GM06990 (cell line): ENCODE measurements around the gene KCNK10.

Experiments used
- DNase-seq: peaks from one replicate; pipeline ENCODE4 v3.0.0-alpha.2; 2011; ENCODE audit not compliant: insufficient read length; ENCODE audit errors: extremely low read depth
- H3K27me3 ChIP-seq: replicated peaks from 2 replicates; pipeline ENCODE4 v1.6.0; 2011; ENCODE audit warnings: low read length; ENCODE audit not compliant: control insufficient read depth, insufficient read depth
- H3K36me3 ChIP-seq: 2 replicates; pipeline ENCODE4 v1.5.1; 2011; ENCODE audit warnings: low read length; ENCODE audit not compliant: control insufficient read depth, insufficient read depth
- H3K4me3 ChIP-seq: replicated peaks from 2 replicates; pipeline ENCODE4 v1.5.1; 2011; ENCODE audit warnings: low read depth, mild to moderate bottlenecking, control low read depth, low read length
- TF ChIP-seq, protein P1 (sequence below): IDR thresholded peaks from 2 replicates; pipeline ENCODE4 v1.5.1; 2011; ENCODE audit warnings: low read length, control low read depth, mild to moderate bottlenecking, inconsistent platforms; ENCODE audit not compliant: insufficient read depth, poor library complexity, severe bottlenecking

Gene KCNK10

GRCh38 chr14:88204221-88204620 lies 118.8 kb downstream of the KCNK10 start:
- Histone ChIP-seq H3K4me3 (no peak overlapping the region), H3K27me3 (no peaks in the 10 kb centered on the region), H3K36me3 (no peaks in the 10 kb centered on the region)
- TF ChIP-seq, protein P1, sequence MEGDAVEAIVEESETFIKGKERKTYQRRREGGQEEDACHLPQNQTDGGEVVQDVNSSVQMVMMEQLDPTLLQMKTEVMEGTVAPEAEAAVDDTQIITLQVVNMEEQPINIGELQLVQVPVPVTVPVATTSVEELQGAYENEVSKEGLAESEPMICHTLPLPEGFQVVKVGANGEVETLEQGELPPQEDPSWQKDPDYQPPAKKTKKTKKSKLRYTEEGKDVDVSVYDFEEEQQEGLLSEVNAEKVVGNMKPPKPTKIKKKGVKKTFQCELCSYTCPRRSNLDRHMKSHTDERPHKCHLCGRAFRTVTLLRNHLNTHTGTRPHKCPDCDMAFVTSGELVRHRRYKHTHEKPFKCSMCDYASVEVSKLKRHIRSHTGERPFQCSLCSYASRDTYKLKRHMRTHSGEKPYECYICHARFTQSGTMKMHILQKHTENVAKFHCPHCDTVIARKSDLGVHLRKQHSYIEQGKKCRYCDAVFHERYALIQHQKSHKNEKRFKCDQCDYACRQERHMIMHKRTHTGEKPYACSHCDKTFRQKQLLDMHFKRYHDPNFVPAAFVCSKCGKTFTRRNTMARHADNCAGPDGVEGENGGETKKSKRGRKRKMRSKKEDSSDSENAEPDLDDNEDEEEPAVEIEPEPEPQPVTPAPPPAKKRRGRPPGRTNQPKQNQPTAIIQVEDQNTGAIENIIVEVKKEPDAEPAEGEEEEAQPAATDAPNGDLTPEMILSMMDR, result no peak
- DNase-seq, result no peak

DNA sequence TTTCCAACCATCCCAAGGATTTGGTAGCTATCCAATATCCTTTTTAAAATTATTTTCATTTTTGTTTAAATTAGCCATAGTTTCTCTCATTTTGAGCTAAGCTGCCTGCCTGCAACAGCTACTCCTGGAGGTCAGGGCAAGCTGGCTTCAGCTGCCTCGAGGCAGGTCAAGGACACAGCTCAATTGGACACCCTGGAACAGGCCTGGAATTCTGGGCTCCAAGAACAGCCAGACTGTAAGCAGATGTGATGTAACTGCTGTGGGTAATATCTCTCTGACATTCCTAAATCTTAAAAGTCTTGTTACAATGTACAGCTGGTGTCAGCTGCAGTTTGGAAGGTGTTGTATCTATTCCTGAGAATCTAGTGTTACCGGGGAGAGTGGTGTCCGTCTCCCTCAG lies 119.8 kb downstream of the KCNK10 start:
- Histone ChIP-seq H3K27me3 (no peaks in the 10 kb centered on the region), H3K36me3 (no peaks in the 10 kb centered on the region), H3K4me3 (no peak overlapping the region)
- TF ChIP-seq, protein P1, result no peak
- no peak for DNase-seq

- H3K36me3 ChIP-seq, result no peaks in the 10 kb centered on the region
- H3K27me3 ChIP-seq, result no peaks in the 10 kb centered on the region
- H3K4me3 ChIP-seq, result no peak overlapping the region
- TF ChIP-seq, protein P1, result no peak
- no peak for DNase-seq
Measured at GRCh38 chr14:88202286-88202685, 120.8 kb downstream of the KCNK10 start.

GRCh38 chr14:88201851-88202250 lies 121.2 kb downstream of the KCNK10 start:
- DNase-seq, result no peak
- no peak overlapping the region for H3K4me3 ChIP-seq
- no peaks in the 10 kb centered on the region for H3K36me3 ChIP-seq
- TF ChIP-seq, protein P1, result no peak
- H3K27me3 ChIP-seq, result no peaks in the 10 kb centered on the region

DNA sequence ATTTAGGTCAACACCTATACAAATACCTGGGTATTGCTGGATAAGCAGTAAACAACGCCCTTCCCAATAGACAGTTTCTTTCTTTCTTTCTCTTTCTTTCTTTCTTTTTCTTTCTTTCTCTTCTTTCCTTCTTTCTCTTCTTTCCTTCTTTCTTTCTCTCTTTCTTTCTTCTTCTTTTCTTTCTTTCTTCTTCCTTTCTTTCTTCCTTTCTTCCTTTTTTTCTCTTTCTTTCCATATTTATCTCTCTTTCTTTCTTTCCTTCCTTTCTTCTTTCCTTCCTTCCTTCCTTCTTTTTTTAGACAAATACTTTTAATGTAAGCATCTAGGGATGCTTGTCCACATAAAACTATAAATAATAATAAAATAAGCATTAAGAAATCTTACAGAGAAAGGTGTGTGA lies 123.2 kb downstream of the KCNK10 start:
- Histone ChIP-seq H3K36me3 (no peaks in the 10 kb centered on the region), H3K27me3 (no peaks in the 10 kb centered on the region), H3K4me3 (no peak overlapping the region)
- DNase-seq, result no peak
- TF ChIP-seq, protein P1, result no peak

DNA sequence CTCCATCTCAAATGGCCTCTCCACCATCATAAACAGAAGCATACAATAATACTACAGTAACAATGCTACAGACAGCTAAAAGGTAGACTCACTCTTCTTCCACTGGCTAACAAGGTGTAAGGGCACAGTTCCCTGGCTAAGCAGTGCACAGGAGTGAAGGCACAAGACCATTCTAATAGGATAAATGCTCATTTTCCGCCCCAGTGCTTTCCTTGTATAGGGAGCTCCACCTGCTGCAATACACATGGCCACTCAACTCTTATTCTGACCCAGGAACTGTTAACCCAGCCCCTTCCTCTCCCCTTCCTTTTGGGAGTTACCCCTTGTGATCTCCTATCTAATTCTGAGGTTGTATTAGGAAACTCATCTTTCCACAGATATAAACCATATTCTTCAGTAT lies 124.6 kb downstream of the KCNK10 start:
- TF ChIP-seq, protein P1, result no peak
- H3K36me3 ChIP-seq, result no peaks in the 10 kb centered on the region
- no peak overlapping the region for H3K4me3 ChIP-seq
- no peaks in the 10 kb centered on the region for H3K27me3 ChIP-seq
- no peak for DNase-seq
